ENCODE data around the gene TACC2. TPM values are rescaled to one million over a fixed set of nuclear protein-coding genes. Genes with fewer than 3 reads are reported as not detected.

Gene TACC2
- total and polyA plus RNA-seq, 12 donors = 68.1 to 451 (median 364) TPM

DNA sequence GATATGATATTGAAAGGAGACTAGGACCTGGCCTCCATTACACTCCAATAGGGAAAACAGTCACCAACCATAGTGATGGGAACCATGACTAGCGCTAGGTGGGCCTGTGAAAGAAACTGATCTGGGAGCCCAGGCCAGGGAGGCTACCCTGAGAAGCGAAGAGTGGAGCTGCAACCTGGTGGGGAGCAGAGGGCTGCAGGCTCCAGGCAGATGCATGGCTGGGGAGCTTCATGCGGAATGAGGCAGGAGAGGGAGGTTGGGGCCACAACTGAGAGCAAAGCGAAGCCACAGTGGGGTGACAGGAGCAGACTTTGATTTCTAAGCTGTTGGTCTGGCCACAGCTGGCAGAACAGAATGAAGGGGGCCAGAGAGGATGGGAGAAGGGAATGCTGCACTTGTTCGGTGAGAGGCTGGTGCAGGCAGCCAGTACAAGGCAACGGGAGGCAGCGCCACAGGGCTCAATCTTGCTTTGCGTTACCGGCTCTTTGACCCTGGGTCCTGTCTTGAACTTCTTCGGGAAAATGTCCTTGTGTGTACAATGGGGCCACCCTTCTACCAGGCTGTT lies 88.4 kb downstream of the TACC2 start:
- no peaks in the 10 kb centered on the region for H3K27me3 ChIP-seq
- H3K4me3 ChIP-seq = no peak overlapping the region
- ATAC-seq (no peak), DNase-seq (no peak)
- TF ChIP-seq, protein P1, sequence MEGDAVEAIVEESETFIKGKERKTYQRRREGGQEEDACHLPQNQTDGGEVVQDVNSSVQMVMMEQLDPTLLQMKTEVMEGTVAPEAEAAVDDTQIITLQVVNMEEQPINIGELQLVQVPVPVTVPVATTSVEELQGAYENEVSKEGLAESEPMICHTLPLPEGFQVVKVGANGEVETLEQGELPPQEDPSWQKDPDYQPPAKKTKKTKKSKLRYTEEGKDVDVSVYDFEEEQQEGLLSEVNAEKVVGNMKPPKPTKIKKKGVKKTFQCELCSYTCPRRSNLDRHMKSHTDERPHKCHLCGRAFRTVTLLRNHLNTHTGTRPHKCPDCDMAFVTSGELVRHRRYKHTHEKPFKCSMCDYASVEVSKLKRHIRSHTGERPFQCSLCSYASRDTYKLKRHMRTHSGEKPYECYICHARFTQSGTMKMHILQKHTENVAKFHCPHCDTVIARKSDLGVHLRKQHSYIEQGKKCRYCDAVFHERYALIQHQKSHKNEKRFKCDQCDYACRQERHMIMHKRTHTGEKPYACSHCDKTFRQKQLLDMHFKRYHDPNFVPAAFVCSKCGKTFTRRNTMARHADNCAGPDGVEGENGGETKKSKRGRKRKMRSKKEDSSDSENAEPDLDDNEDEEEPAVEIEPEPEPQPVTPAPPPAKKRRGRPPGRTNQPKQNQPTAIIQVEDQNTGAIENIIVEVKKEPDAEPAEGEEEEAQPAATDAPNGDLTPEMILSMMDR (IDR thresholded peaks at IDR 0.05) = no peak
- no peaks in the 10 kb centered on the region for H3K36me3 ChIP-seq
- H3K9me3 ChIP-seq = no peaks in the 10 kb centered on the region
- 90 to 94% methylated on average over 10 of the region's 10 CpGs for WGBS, 2 donors
- intact Hi-C loops (cut with DNase I) = no loop called here
- peak overlapping the region in 2 of 10 donors; percentile 9 to 72 for H3K27ac ChIP-seq
- H3K4me1 ChIP-seq = peaks cover 5 to 44% (median 27%) of the 10 kb centered on the region in 9 donors

DNA sequence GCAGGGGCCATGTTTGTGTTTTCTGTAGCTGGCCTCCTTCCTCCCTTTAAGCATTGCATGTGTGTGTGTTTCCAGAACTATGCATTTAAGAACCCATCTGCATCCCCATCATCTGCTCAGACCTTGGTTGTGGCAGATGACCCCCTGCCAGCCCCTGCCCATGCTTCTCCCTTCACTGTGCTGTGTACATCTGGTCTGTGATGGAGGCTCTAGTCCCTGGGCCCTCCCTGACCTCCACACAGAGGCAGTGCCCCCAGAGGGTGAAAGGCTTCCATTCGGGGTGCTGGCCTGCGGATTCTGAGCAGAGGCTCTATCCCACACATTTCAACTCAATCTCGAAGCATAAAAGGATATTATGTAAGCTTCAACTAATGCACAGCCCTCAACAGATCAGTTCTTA lies 89.4 kb downstream of the TACC2 start:
- DNase-seq = no peak
- peak overlapping the region in 9 of 10 donors; percentile 6 to 78 (median 66) for H3K27ac ChIP-seq
- intact Hi-C loops (cut with DNase I) = no loop called here
- no peaks in the 10 kb centered on the region for H3K27me3 ChIP-seq
- H3K36me3 ChIP-seq = no peaks in the 10 kb centered on the region
- 53 to 70% methylated on average over 3 of the region's 3 CpGs for WGBS, 2 donors
- H3K4me3 ChIP-seq = no peak overlapping the region
- TF ChIP-seq, protein P1 (IDR thresholded peaks at IDR 0.05) = no peak
- no peaks in the 10 kb centered on the region for H3K9me3 ChIP-seq
- ATAC-seq = peak in 6 of 8 donors; percentile 2 to 23 (median 11)
- peaks cover 5 to 49% (median 36%) of the 10 kb centered on the region in 9 donors for H3K4me1 ChIP-seq

DNA sequence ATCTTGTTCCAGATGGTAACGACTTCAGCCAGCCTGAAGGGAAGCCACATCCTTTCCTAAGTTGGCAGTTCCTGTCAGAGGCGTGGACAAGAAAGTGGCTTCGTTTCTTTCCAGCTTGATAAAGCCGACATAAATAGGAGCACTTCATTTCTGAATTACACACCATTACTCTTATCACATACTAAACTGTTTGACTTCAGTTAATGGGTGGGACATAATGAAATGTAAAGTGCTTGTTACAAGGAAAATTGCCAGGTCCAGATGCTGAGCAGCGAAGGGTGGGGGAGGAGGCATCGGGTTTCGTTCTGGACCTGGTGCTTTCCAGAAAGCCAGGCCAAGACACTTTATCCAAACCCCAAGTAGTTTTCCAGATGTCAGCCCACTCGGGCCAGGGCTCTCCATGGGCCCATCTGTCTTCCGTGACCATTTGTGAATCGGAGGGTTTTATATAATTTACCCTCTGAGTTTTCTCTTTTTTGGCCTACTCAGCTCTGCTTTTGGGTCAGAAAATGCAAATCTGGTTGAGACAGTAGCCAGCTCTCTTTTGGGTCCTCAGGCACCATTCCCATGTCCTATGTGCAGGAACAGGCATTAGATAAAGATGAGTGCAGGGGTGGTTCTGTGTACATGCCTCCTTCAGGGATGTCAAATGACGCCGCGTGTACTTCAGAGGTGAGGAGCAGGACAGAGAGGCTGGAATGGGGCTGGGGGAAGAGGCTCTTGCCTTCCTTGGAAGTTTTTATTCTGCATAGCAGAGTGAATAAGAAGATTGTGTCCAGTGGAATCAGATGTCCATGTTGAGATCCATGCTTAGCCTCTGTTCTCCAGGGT lies 90.2 kb downstream of the TACC2 start:
- 21 to 25% methylated on average over 13 of the region's 13 CpGs for WGBS, 2 donors
- DNase-seq (peak; percentile 48 to 54), ATAC-seq (peak; percentile 45 to 84 (median 77))
- H3K4me3 ChIP-seq = no peak overlapping the region
- H3K27me3 ChIP-seq = no peaks in the 10 kb centered on the region
- H3K36me3 ChIP-seq = no peaks in the 10 kb centered on the region
- intact Hi-C loops (cut with DNase I) = no loop called here
- H3K9me3 ChIP-seq = no peaks in the 10 kb centered on the region
- TF ChIP-seq, protein P1 (IDR thresholded peaks at IDR 0.05) = no peak
- peaks cover 6 to 58% (median 36%) of the 10 kb centered on the region in 9 donors for H3K4me1 ChIP-seq
- peak overlapping the region; percentile 17 to 78 (median 61) for H3K27ac ChIP-seq

DNA sequence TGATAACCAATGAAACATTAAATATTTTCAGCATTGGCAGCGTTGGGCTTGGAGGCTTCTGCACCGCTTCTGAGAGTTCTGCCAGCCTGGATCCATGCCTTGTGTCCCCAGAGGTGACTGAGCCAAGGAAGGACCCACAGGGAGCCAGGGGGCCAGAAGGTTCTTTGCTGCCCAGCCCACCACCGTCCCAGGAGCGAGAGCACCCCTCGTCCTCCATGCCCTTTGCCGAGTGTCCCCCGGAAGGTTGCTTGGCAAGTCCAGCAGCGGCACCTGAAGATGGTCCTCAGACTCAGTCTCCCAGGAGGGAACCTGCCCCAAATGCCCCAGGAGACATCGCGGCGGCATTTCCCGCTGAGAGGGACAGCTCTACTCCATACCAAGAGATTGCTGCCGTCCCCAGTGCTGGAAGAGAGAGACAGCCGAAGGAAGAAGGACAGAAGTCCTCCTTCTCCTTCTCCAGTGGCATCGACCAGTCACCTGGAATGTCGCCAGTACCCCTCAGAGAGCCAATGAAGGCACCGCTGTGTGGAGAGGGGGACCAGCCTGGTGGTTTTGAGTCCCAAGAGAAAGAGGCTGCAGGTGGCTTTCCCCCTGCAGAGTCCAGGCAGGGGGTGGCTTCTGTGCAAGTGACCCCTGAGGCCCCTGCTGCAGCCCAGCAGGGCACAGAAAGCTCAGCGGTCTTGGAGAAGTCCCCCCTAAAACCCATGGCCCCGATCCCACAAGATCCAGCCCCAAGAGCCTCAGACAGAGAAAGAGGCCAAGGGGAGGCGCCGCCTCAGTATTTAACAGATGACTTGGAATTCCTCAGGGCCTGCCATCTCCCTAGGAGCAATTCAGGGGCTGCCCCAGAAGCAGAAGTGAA lies 93.9 kb downstream of the TACC2 start:
- Histone ChIP-seq H3K27ac (peak overlapping the region in 5 of 10 donors; percentile 14 to 58 (median 38)), H3K4me1 (peaks cover 9 to 78% (median 35%) of the 10 kb centered on the region in 9 donors), H3K4me3 (no peak overlapping the region), H3K36me3 (peaks cover 0 to 1% (median 0%) of the 10 kb centered on the region in 9 donors), H3K27me3 (no peaks in the 10 kb centered on the region), H3K9me3 (no peaks in the 10 kb centered on the region)
- ATAC-seq (no peak), DNase-seq (no peak)
- WGBS, 2 donors = 73 to 75% methylated on average over 21 of the region's 21 CpGs
- intact Hi-C loops (cut with DNase I) = no loop called here
- TF ChIP-seq, protein P1 (IDR thresholded peaks at IDR 0.05) = no peak
